NCI-H82 (cell line): ENCODE data around the gene HOATZ.

Source experiments
- DNase-seq: peaks from one replicate; lab custom pipeline; 2025; lab: John Stamatoyannopoulos, UW

Gene HOATZ

GRCh38 chr11:111514216-111515031 is at the start of gene HOATZ:
Gene HOATZ (plus strand): TSS chr11:111514778. CDS start chr11:111514785, 7 bp downstream.
- peak; percentile 8 for DNase-seq

- DNase-seq = no peak
Measured at GRCh38 chr11:111465400-111465799, 49.2 kb upstream of the HOATZ start.

- DNase-seq = no peak
Measured at GRCh38 chr11:111466615-111467014, 48.0 kb upstream of the HOATZ start.

- peak; percentile 72 for DNase-seq
Measured at GRCh38 chr11:111469200-111469599, 45.4 kb upstream of the HOATZ start.

- DNase-seq = no peak
Measured at GRCh38 chr11:111472228-111472627, 42.4 kb upstream of the HOATZ start.

- DNase-seq = no peak
Measured at GRCh38 chr11:111474432-111474831, 40.1 kb upstream of the HOATZ start.

GRCh38 chr11:111476366-111476765 is 38.2 kb upstream of the HOATZ start:
- DNase-seq = no peak

- peak; percentile 54 for DNase-seq
Measured at GRCh38 chr11:111476956-111477355, 37.6 kb upstream of the HOATZ start.

GRCh38 chr11:111477898-111478297 is 36.7 kb upstream of the HOATZ start:
- no peak for DNase-seq

- no peak for DNase-seq
Measured at GRCh38 chr11:111479666-111480065, 34.9 kb upstream of the HOATZ start.

- no peak for DNase-seq
Measured at GRCh38 chr11:111483431-111483830, 31.1 kb upstream of the HOATZ start.

- DNase-seq = no peak
Measured at GRCh38 chr11:111490496-111490895, 24.1 kb upstream of the HOATZ start.

- peak; percentile 81 for DNase-seq
Measured at GRCh38 chr11:111494040-111494439, 20.5 kb upstream of the HOATZ start.

GRCh38 chr11:111499483-111499882 is 15.1 kb upstream of the HOATZ start:
- no peak for DNase-seq

GRCh38 chr11:111500481-111500880 is 14.1 kb upstream of the HOATZ start:
- DNase-seq = no peak

GRCh38 chr11:111502611-111503010 is 12.0 kb upstream of the HOATZ start:
- no peak for DNase-seq

- no peak for DNase-seq
Measured at GRCh38 chr11:111510311-111510710, 4.3 kb upstream of the HOATZ start.

GRCh38 chr11:111512296-111513239 is 2.0 kb upstream of the HOATZ start, which contains the start of gene BTG4:
Gene BTG4 (minus strand): TSS chr11:111512386. CDS start chr11:111498776, 13,610 bp downstream.
- no peak for DNase-seq

GRCh38 chr11:111513240-111513605 is 1.4 kb upstream of the HOATZ start:
- no peak for DNase-seq

GRCh38 chr11:111515591-111515990 is 1.0 kb downstream of the HOATZ start:
- DNase-seq = peak; percentile 61

- DNase-seq = no peak
Measured at GRCh38 chr11:111518668-111519067, 4.1 kb downstream of the HOATZ start.

- no peak for DNase-seq
Measured at GRCh38 chr11:111520560-111520959, 6.0 kb downstream of the HOATZ start.

- no peak for DNase-seq
Measured at GRCh38 chr11:111521135-111521534, 6.6 kb downstream of the HOATZ start.
